ENCODE measurements around the gene TIMM9. TPM values are rescaled to one million over a fixed set of nuclear protein-coding genes. Genes with fewer than 3 reads are reported as not detected.

TIMM9 gene, protein sequence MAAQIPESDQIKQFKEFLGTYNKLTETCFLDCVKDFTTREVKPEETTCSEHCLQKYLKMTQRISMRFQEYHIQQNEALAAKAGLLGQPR
- total RNA-seq, result 28.5 TPM
- long read RNA-seq, partial matches to known transcripts, result 6 of 7 reads
- long read RNA-seq, other reads (novel, unspliced or antisense), result 1 of 7 reads

DNA sequence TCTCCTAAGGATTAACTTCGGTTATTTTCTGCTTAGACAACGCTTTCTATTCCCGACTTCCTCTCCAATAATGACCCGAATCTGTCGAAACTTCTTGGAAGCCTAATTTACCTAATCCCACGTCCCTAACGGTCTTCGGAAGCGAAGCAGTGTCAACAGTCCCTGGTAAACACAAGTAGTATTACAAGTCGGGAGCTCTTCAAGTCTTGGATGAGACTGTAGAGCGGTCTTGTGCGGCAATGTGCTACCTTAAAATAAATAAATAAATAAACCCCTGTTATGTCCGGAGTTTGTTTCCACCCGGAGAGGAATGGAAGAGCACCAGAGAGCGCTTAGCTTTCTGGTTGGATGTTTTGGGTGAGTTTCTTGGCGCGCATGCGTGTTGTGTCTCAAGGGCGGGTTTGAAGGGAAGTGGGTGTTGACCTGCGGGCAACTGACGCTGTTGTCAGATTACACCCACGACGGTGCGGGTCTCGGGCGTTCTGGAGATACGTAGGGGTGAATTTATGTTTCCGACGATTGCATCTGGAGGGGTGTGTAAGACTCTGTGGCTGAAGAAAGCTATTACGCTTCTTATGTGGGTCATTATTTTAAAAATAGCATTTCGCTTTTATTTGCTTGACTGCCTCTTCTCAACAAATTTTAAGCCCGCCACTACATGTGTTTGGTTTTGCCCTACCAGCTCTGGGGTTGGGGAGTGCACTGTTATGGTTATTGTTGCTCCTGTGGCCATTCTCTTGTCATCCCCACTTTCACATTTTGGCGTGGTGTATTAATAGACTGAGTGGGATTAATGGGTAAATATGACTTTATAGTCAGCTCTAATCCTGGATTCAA, at the start of gene TIMM9, which contains the start of gene KIAA0586:
Gene TIMM9 (minus strand): TSS at position 251 of the 837 bp plus-strand sequence. CDS start 15,586 bp downstream, outside the sequence.
Gene KIAA0586 (plus strand): TSS at position 439 of the 837 bp plus-strand sequence. CDS start 546 bp downstream, outside the sequence.
- peak; percentile 99 for ATAC-seq
- intact Hi-C loops (cut with DNase I), result no loop called here
- TF ChIP-seq, protein P1, sequence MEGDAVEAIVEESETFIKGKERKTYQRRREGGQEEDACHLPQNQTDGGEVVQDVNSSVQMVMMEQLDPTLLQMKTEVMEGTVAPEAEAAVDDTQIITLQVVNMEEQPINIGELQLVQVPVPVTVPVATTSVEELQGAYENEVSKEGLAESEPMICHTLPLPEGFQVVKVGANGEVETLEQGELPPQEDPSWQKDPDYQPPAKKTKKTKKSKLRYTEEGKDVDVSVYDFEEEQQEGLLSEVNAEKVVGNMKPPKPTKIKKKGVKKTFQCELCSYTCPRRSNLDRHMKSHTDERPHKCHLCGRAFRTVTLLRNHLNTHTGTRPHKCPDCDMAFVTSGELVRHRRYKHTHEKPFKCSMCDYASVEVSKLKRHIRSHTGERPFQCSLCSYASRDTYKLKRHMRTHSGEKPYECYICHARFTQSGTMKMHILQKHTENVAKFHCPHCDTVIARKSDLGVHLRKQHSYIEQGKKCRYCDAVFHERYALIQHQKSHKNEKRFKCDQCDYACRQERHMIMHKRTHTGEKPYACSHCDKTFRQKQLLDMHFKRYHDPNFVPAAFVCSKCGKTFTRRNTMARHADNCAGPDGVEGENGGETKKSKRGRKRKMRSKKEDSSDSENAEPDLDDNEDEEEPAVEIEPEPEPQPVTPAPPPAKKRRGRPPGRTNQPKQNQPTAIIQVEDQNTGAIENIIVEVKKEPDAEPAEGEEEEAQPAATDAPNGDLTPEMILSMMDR (IDR thresholded peaks at IDR 0.05), result no peak
- no peaks in the 10 kb centered on the region for H3K27me3 ChIP-seq (ENCODE audit: low read depth)
- H3K4me1 ChIP-seq, result peaks cover 30% of the 10 kb centered on the region
- peak within 1 kb of the TSS; percentile 97 for H3K27ac ChIP-seq
- peak; percentile 96 for DNase-seq
- peaks cover 34% of the 10 kb centered on the region for H3K36me3 ChIP-seq
- no peaks in the 10 kb centered on the region for H3K9me3 ChIP-seq
- H3K4me3 ChIP-seq, result peak within 1 kb of the TSS; percentile 74

DNA sequence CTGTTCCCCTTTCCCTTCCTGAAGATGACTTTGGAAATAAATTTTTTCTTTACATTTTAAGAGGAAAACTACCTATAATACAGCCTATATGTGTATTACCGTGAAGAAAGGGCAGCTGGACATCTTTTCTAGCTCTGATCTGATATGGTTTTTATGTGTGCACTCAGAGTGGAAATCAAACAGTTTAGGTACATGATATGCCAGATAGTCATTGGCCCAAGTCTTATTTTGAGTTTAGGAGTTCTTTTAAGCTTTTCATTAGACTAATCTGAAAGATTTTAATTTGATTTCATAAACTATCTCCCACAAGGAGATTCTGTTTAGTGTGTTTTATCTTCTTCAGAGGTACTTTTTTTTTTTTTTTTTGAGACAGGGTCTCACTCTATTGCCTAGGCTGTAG, 49.0 kb upstream of the TIMM9 start:
- Histone ChIP-seq H3K27me3 (ENCODE audit: low read depth) (no peaks in the 10 kb centered on the region), H3K36me3 (peaks cover 38% of the 10 kb centered on the region), H3K9me3 (no peaks in the 10 kb centered on the region), H3K27ac (no peak overlapping the region), H3K4me3 (no peak overlapping the region), H3K4me1 (no peaks in the 10 kb centered on the region)
- intact Hi-C loops (cut with DNase I), result no loop called here
- DNase-seq, result no peak
- TF ChIP-seq, protein P1 (IDR thresholded peaks at IDR 0.05), result no peak
- no peak for ATAC-seq

DNA sequence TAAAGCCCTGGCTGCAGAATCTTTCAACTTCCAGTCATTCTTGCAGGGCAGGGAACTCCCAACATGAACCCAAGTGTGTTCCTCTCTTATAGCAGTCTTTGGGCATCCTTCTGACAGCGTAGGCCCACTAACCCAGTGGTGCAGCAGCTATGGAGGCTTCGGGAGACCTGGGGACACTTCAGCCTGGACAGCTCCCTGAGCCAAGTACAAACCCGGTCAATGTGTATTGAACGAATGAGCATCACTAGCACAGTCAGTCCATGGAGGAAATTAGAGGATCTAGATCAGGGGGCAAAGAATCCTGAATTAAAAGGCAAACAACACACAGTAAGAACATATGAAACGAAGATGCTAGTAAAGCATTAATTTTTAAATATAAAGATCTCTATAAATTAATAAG, 42.0 kb upstream of the TIMM9 start:
- H3K36me3 ChIP-seq, result peaks cover 54% of the 10 kb centered on the region
- H3K4me3 ChIP-seq, result no peak overlapping the region
- no peaks in the 10 kb centered on the region for H3K9me3 ChIP-seq
- no peak overlapping the region for H3K27ac ChIP-seq
- no peaks in the 10 kb centered on the region for H3K4me1 ChIP-seq
- no peaks in the 10 kb centered on the region for H3K27me3 ChIP-seq (ENCODE audit: low read depth)
- intact Hi-C loops (cut with DNase I), result no loop called here
- no peak for DNase-seq
- TF ChIP-seq, protein P1 (IDR thresholded peaks at IDR 0.05), result no peak
- ATAC-seq, result no peak

GRCh38 chr14:58467575-58467974, 40.2 kb upstream of the TIMM9 start:
- H3K27ac ChIP-seq, result no peak overlapping the region
- no peaks in the 10 kb centered on the region for H3K4me1 ChIP-seq
- peaks cover 64% of the 10 kb centered on the region for H3K36me3 ChIP-seq
- no peak for ATAC-seq
- no peak for DNase-seq
- no peaks in the 10 kb centered on the region for H3K9me3 ChIP-seq
- H3K4me3 ChIP-seq, result no peak overlapping the region
- intact Hi-C loops (cut with DNase I), result no loop called here
- no peaks in the 10 kb centered on the region for H3K27me3 ChIP-seq (ENCODE audit: low read depth)
- TF ChIP-seq, protein P1 (IDR thresholded peaks at IDR 0.05), result no peak

GRCh38 chr14:58466459-58466858, 39.1 kb upstream of the TIMM9 start:
- no peaks in the 10 kb centered on the region for H3K9me3 ChIP-seq
- no peak for ATAC-seq
- intact Hi-C loops (cut with DNase I), result no loop called here
- H3K4me3 ChIP-seq, result no peak overlapping the region
- H3K27me3 ChIP-seq (ENCODE audit: low read depth), result no peaks in the 10 kb centered on the region
- TF ChIP-seq, protein P1 (IDR thresholded peaks at IDR 0.05), result no peak
- H3K36me3 ChIP-seq, result peaks cover 69% of the 10 kb centered on the region
- H3K27ac ChIP-seq, result no peak overlapping the region
- DNase-seq, result no peak
- H3K4me1 ChIP-seq, result no peaks in the 10 kb centered on the region

All from lower lobe of right lung (tissue), 2 donors.